SH-SY5Y (cell line): ENCODE measurements around the gene IL5RA.

ENCODE experiments used
- GATA2 ChIP-seq: IDR thresholded peaks from 2 replicates; pipeline ENCODE4 v1.6.1; 2011; ENCODE audit warnings: mild to moderate bottlenecking, low read depth, low read length
- GATA3 ChIP-seq: IDR thresholded peaks from 2 replicates; pipeline ENCODE4 v1.6.1; 2011; ENCODE audit warnings: low read depth, mild to moderate bottlenecking, low read length, moderate library complexity

GRCh38 chr3:3038201-3038991 is 71.8 kb downstream of the IL5RA start:
- TF ChIP-seq GATA3 (no peak), GATA2 (no peak)
